HCT116 (cell line): ENCODE data around the gene SLC38A3. TPM values are rescaled to one million over a fixed set of nuclear protein-coding genes. Genes with fewer than 3 reads are reported as not detected.

Experiments
- ATAC-seq: fragments of 200-7000 bp; cut with Tn5 transposase; 2 replicates; pipeline ENCODE4 v1.9.1; 2020; ENCODE audit warnings: mild to moderate bottlenecking, moderate library complexity
- BruUV-seq: library from RNA; stranded (reverse); fragments of 400-500 nt; replicated peaks from 2 replicates; lab custom pipeline; 2021; lab: Mats Ljungman, UMichigan
- CTCF ChIA-PET: fragments of 300-600 bp; sonication (Branson Sonifier 250); formaldehyde crosslinking; loops from one replicate; lab custom pipeline; 2021; ENCODE audit warnings: antibody characterized with exemption; lab: Charles Lee
- POLR2A ChIA-PET: fragments of 300-600, 350-600 bp; sonication (Branson Sonifier 250); formaldehyde crosslinking; loops from one replicate; lab custom pipeline; 2021; ENCODE audit warnings: antibody characterized with exemption; lab: Charles Lee
- RAD21 ChIA-PET, 2 experiments: fragments of 300-600 bp; sonication (Branson Sonifier 250); formaldehyde crosslinking; loops; one replicate each; lab custom pipeline; 2023; ENCODE audit warnings: low total read pairs in 2 of 2; ENCODE audit not compliant: uncharacterized antibody in 2 of 2, unreplicated experiment in 2 of 2, low non-redundant PET in 1 of 2; lab: Charles Lee
- DNase-seq: peaks from one replicate; pipeline ENCODE4 v3.0.0-alpha.2; 2010; ENCODE audit warnings: low read depth, low spot score
- H2AFZ ChIP-seq: fragments of 200-600 bp; shearing (Covaris generic), sonication (generic); 2 replicates; pipeline ENCODE4 v1.6.1; 2017; ENCODE audit warnings: low read depth, mixed run types, mixed read lengths, antibody characterized with exemption, low read length; ENCODE audit not compliant: poor library complexity, severe bottlenecking
- H3K27ac ChIP-seq: 2 replicates; pipeline ENCODE4 v1.5.1; 2012; ENCODE audit warnings: low read depth, low read length
- H3K27me3 ChIP-seq: fragments of 200-600 bp; sonication (generic); 2 replicates; pipeline ENCODE4 v1.6.1; 2016; ENCODE audit warnings: mixed run types, low read length, mixed read lengths; ENCODE audit not compliant: insufficient read depth
- H3K36me3 ChIP-seq, 2 experiments: fragments of 200-500 bp in 1 of 2; fragments of 200-600 bp in 1 of 2; sonication (Bioruptor generic) in 1 of 2; sonication (generic) in 1 of 2; 2 replicates each; pipeline versions ENCODE4 v1.5.1 to v1.6.1; 2014 to 2016; ENCODE audit warnings: low read length in 2 of 2, inconsistent platforms in 1 of 2, mixed read lengths in 1 of 2, mixed run types in 1 of 2; ENCODE audit not compliant: insufficient read depth in 2 of 2, control insufficient read depth in 1 of 2
- H3K4me1 ChIP-seq, 2 experiments: fragments of 200-600 bp in 1 of 2; sonication (generic) in 1 of 2; 2 replicates each; pipeline versions ENCODE4 v1.5.1 to v1.6.1; 2012 to 2017; ENCODE audit warnings: low read length in 2 of 2, inconsistent platforms in 1 of 2, mild to moderate bottlenecking in 1 of 2, mixed read lengths in 1 of 2, mixed run types in 1 of 2, moderate library complexity in 1 of 2; ENCODE audit not compliant: insufficient read depth in 2 of 2, control insufficient read depth in 1 of 2
- H3K4me2 ChIP-seq: fragments of 200-600 bp; sonication (generic); 2 replicates; pipeline ENCODE4 v1.6.1; 2017; ENCODE audit warnings: mixed run types, low read length, mixed read lengths
- H3K4me3 ChIP-seq, 2 experiments: fragments of 200-600 bp in 1 of 2; sonication (generic) in 1 of 2; replicated peaks in 1 of 2; 2 replicates each; pipeline ENCODE4 v1.5.1; 2011 to 2016; ENCODE audit warnings: low read length in 2 of 2, control low read depth in 1 of 2, low read depth in 1 of 2, mild to moderate bottlenecking in 1 of 2, mixed read lengths in 1 of 2, mixed run types in 1 of 2
- H3K79me2 ChIP-seq: fragments of 200-600 bp; sonication (generic); 2 replicates; pipeline ENCODE4 v1.6.1; 2017; ENCODE audit warnings: mild to moderate bottlenecking, mixed run types, low read length, moderate library complexity, mixed read lengths; ENCODE audit not compliant: insufficient read depth
- H3K9ac ChIP-seq: fragments of 200-600 bp; sonication (generic); 2 replicates; pipeline ENCODE4 v1.6.1; 2016; ENCODE audit warnings: low read length, mixed read lengths
- H3K9me2 ChIP-seq: fragments of 200-600 bp; sonication (generic), shearing (Covaris generic); 2 replicates; pipeline ENCODE4 v1.6.1; 2017; ENCODE audit warnings: mixed run types, mild to moderate bottlenecking, moderate library complexity; ENCODE audit not compliant: insufficient read depth
- H3K9me3 ChIP-seq, 2 experiments: fragments of 200-500 bp in 1 of 2; fragments of 200-600 bp in 1 of 2; sonication (Bioruptor generic) in 1 of 2; sonication (generic) in 1 of 2; 2 replicates each; pipeline ENCODE4 v1.6.1; 2014 to 2017; ENCODE audit warnings: low read length in 2 of 2, mixed read lengths in 2 of 2, inconsistent platforms in 1 of 2, low read depth in 1 of 2, mild to moderate bottlenecking in 1 of 2, mixed run types in 1 of 2, moderate library complexity in 1 of 2; ENCODE audit not compliant: control insufficient read depth in 1 of 2, insufficient read depth in 1 of 2
- H4K20me1 ChIP-seq: fragments of 200-600 bp; sonication (generic), shearing (Covaris generic); 2 replicates; pipeline ENCODE4 v1.6.1; 2017; ENCODE audit warnings: mixed run types, mild to moderate bottlenecking, moderate library complexity; ENCODE audit not compliant: insufficient read depth
- CBX3 ChIP-seq: IDR thresholded peaks from 2 replicates; pipeline ENCODE4 v1.6.1; 2012; ENCODE audit warnings: low read depth
- CEBPB ChIP-seq: IDR thresholded peaks from 2 replicates; pipeline ENCODE4 v1.6.1; 2012; ENCODE audit warnings: low read depth
- EGR1 ChIP-seq: IDR thresholded peaks from 2 replicates; pipeline ENCODE4 v1.6.1; 2012; ENCODE audit warnings: low read depth
- ELF1 ChIP-seq: IDR thresholded peaks from 2 replicates; pipeline ENCODE4 v1.6.1; 2012; ENCODE audit warnings: low read depth, borderline replicate concordance
- EZH2phosphoT487 ChIP-seq: fragments of 200-600 bp; IDR thresholded peaks from 2 replicates; pipeline ENCODE4 v1.6.1; 2018; ENCODE audit warnings: antibody characterized with exemption, borderline replicate concordance
- FOSL1 ChIP-seq: IDR thresholded peaks from 2 replicates; pipeline ENCODE4 v1.6.1; 2012; ENCODE audit warnings: low read depth
- JUND ChIP-seq: IDR thresholded peaks from 2 replicates; pipeline ENCODE4 v1.6.1; 2012
- POLR2A ChIP-seq: IDR thresholded peaks from 2 replicates; pipeline ENCODE4 v1.7.0; 2011; ENCODE audit warnings: borderline replicate concordance; ENCODE audit not compliant: insufficient read depth, insufficient read length; ENCODE audit errors: extremely low read depth
- POLR2AphosphoS5 ChIP-seq: IDR thresholded peaks from 2 replicates; pipeline ENCODE4 v1.6.1; 2011; ENCODE audit warnings: mild to moderate bottlenecking, low read depth, low read length, moderate library complexity
- RAD21 ChIP-seq: IDR thresholded peaks from 2 replicates; pipeline ENCODE4 v1.6.1; 2012; ENCODE audit warnings: low read depth, mild to moderate bottlenecking
- SIN3A ChIP-seq: IDR thresholded peaks from 2 replicates; pipeline ENCODE4 v1.6.1; 2012; ENCODE audit warnings: low read depth
- SRF ChIP-seq: IDR thresholded peaks from 2 replicates; pipeline ENCODE4 v1.6.1; 2012; ENCODE audit warnings: low read depth
- TCF7L2 ChIP-seq: IDR thresholded peaks from 2 replicates; pipeline ENCODE4 v1.7.0; 2011; ENCODE audit warnings: borderline replicate concordance, inconsistent platforms; ENCODE audit not compliant: insufficient read depth, insufficient read length; ENCODE audit errors: extremely low read depth
- YY1 ChIP-seq: IDR thresholded peaks from 2 replicates; pipeline ENCODE4 v1.6.1; 2011; ENCODE audit warnings: low read length, low read depth, moderate library complexity, mild to moderate bottlenecking; ENCODE audit not compliant: insufficient replicate concordance; ENCODE audit errors: extremely low read depth
- ZNF274 ChIP-seq: fragments of 200-500 bp; sonication (Bioruptor generic); IDR thresholded peaks from 2 replicates; pipeline ENCODE4 v1.6.1; 2014; ENCODE audit warnings: mild to moderate bottlenecking, low read depth, low read length, inconsistent platforms
- intact Hi-C: fragments of 100-400 bp; cut with micrococcal nuclease; formaldehyde crosslinking; loops from 2 replicates; pipeline ENCODE4 v1.10.0; 2022
- total RNA-seq: library from RNA; stranded (reverse); gene quantifications from one replicate; pipeline ENCODE4 v1.2.1, GENCODE V29; 2021; ENCODE audit not compliant: unreplicated experiment
- TF ChIP-seq, protein P1 (sequence below): IDR thresholded peaks from 2 replicates; pipeline ENCODE4 v1.6.1; 2012
- TF ChIP-seq, protein P2 (sequence below), 3 experiments: fragments of 200-600 bp in 1 of 3; sonication (generic) in 1 of 3; IDR thresholded peaks in 2 of 3; conservative IDR thresholded peaks in 1 of 3; 2 replicates each; pipeline ENCODE4 v1.5.1; 2012 to 2017; ENCODE audit warnings: low read depth in 2 of 3, low read length in 2 of 3, antibody characterized with exemption in 1 of 3, borderline replicate concordance in 1 of 3, control low read depth in 1 of 3, mild to moderate bottlenecking in 1 of 3, mixed read lengths in 1 of 3, mixed run types in 1 of 3, moderate library complexity in 1 of 3; ENCODE audit not compliant: insufficient read depth in 1 of 3
- TF ChIP-seq, protein P3 (sequence below): IDR thresholded peaks from 2 replicates; pipeline ENCODE4 v1.6.1; 2012; ENCODE audit warnings: low read depth
- TF ChIP-seq, protein P4 (sequence below): IDR thresholded peaks from 2 replicates; pipeline ENCODE4 v1.6.1; 2011; ENCODE audit warnings: mild to moderate bottlenecking, low read length, moderate library complexity; ENCODE audit not compliant: insufficient replicate concordance; ENCODE audit errors: extremely low read depth

SLC38A3 gene
- total RNA-seq, 1 experiment from 2014 or later = 3.1 TPM

DNA sequence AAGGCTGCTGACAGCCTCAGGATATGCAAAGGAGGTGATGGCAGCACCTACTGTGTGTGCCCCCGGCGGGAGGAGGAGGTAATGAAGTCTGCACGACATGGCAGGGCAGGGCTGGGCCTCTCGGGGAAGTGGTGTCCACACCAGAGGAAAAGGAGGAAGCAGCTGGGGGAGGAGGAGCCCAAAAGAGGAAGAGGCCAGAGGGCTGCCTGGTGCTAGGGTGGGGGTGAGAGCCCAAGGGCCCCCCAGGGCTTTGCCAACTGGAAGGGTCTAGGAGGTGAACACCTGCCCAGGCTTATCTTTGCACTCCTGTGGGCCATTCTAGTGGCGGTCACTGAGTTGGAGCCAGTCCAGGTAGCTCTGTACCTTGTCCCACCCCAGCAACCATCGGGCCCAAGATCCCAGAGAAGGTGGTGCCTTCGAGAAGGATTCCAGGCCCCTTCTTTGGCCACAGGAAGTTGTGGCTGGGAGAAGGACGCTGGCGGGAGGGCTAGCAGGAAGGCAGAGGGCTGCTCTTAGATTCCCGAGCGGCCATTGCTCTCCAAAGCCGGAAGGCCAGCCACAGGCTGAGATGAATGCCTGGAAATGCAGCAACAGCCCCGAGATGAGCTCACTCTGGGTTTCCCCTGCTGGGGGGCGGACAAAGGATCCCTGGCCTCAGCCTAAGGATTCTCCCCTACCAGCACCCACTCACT is 37.9 kb downstream of the SLC38A3 start:
- no peak overlapping the region for H3K4me3 ChIP-seq
- no TSS peak for BruUV-seq
- peaks cover 39 to 58% of the 10 kb centered on the region in 2 experiments for H3K4me1 ChIP-seq
- peaks cover 95% of the 10 kb centered on the region for H3K79me2 ChIP-seq
- TF ChIP-seq SRF = no peak
- TF ChIP-seq FOSL1 = no peak
- no peak for TF ChIP-seq SIN3A
- TF ChIP-seq, protein P1, sequence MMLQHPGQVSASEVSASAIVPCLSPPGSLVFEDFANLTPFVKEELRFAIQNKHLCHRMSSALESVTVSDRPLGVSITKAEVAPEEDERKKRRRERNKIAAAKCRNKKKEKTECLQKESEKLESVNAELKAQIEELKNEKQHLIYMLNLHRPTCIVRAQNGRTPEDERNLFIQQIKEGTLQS = no peak
- TF ChIP-seq, protein P2, sequence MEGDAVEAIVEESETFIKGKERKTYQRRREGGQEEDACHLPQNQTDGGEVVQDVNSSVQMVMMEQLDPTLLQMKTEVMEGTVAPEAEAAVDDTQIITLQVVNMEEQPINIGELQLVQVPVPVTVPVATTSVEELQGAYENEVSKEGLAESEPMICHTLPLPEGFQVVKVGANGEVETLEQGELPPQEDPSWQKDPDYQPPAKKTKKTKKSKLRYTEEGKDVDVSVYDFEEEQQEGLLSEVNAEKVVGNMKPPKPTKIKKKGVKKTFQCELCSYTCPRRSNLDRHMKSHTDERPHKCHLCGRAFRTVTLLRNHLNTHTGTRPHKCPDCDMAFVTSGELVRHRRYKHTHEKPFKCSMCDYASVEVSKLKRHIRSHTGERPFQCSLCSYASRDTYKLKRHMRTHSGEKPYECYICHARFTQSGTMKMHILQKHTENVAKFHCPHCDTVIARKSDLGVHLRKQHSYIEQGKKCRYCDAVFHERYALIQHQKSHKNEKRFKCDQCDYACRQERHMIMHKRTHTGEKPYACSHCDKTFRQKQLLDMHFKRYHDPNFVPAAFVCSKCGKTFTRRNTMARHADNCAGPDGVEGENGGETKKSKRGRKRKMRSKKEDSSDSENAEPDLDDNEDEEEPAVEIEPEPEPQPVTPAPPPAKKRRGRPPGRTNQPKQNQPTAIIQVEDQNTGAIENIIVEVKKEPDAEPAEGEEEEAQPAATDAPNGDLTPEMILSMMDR (IDR thresholded peaks at IDR 0.05 in 2 of 3, conservative IDR thresholded peaks at IDR 0.05 in 1 of 3; ENCODE audit: borderline replicate concordance in 1 of 3, insufficient read depth in 1 of 3, low read depth in 2 of 3, low read length in 2 of 3) = no peak
- TF ChIP-seq CEBPB = no peak
- no peak for TF ChIP-seq CBX3
- no peak for TF ChIP-seq ZNF274
- TF ChIP-seq, protein P3, sequence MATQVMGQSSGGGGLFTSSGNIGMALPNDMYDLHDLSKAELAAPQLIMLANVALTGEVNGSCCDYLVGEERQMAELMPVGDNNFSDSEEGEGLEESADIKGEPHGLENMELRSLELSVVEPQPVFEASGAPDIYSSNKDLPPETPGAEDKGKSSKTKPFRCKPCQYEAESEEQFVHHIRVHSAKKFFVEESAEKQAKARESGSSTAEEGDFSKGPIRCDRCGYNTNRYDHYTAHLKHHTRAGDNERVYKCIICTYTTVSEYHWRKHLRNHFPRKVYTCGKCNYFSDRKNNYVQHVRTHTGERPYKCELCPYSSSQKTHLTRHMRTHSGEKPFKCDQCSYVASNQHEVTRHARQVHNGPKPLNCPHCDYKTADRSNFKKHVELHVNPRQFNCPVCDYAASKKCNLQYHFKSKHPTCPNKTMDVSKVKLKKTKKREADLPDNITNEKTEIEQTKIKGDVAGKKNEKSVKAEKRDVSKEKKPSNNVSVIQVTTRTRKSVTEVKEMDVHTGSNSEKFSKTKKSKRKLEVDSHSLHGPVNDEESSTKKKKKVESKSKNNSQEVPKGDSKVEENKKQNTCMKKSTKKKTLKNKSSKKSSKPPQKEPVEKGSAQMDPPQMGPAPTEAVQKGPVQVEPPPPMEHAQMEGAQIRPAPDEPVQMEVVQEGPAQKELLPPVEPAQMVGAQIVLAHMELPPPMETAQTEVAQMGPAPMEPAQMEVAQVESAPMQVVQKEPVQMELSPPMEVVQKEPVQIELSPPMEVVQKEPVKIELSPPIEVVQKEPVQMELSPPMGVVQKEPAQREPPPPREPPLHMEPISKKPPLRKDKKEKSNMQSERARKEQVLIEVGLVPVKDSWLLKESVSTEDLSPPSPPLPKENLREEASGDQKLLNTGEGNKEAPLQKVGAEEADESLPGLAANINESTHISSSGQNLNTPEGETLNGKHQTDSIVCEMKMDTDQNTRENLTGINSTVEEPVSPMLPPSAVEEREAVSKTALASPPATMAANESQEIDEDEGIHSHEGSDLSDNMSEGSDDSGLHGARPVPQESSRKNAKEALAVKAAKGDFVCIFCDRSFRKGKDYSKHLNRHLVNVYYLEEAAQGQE = no peak
- TF ChIP-seq YY1 = no peak
- TF ChIP-seq JUND = no peak
- TF ChIP-seq EGR1 = no peak
- TF ChIP-seq, protein P4, sequence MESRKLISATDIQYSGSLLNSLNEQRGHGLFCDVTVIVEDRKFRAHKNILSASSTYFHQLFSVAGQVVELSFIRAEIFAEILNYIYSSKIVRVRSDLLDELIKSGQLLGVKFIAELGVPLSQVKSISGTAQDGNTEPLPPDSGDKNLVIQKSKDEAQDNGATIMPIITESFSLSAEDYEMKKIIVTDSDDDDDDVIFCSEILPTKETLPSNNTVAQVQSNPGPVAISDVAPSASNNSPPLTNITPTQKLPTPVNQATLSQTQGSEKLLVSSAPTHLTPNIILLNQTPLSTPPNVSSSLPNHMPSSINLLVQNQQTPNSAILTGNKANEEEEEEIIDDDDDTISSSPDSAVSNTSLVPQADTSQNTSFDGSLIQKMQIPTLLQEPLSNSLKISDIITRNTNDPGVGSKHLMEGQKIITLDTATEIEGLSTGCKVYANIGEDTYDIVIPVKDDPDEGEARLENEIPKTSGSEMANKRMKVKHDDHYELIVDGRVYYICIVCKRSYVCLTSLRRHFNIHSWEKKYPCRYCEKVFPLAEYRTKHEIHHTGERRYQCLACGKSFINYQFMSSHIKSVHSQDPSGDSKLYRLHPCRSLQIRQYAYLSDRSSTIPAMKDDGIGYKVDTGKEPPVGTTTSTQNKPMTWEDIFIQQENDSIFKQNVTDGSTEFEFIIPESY = no peak
- TF ChIP-seq POLR2AphosphoS5 = no peak
- no peak for TF ChIP-seq TCF7L2
- no peak for TF ChIP-seq EZH2phosphoT487
- TF ChIP-seq ELF1 = no peak
- no peak for TF ChIP-seq RAD21
- TF ChIP-seq POLR2A = no peak
- ChIA-PET POLR2A (interaction anchor here (0.6 to 0.9 kb wide), 3 partner anchors 8 to 22 kb away, joined by 3 to 4 read pairs (median 3); no protein-coding TSS in a partner anchor), CTCF (interaction anchor here (0.8 to 1.4 kb wide), 3 partner anchors 16 to 48 kb away, joined by 3 to 8 read pairs (median 3); no protein-coding TSS in a partner anchor), RAD21 (no interaction called here)
- H3K27ac ChIP-seq = peak overlapping the region; percentile 19; the same call in 1 of the 2 replicates
- no peak overlapping the region for H3K9ac ChIP-seq
- ATAC-seq = no peak
- H3K9me2 ChIP-seq = no peaks in the 10 kb centered on the region
- H2AFZ ChIP-seq = no peak overlapping the region
- no peak overlapping the region for H3K4me2 ChIP-seq
- H4K20me1 ChIP-seq = 0 out of 2 replicates have a peak, but pooled peaks cover 4% of the 10 kb centered on the region
- H3K27me3 ChIP-seq = no peaks in the 10 kb centered on the region
- no peaks in the 10 kb centered on the region for H3K9me3 ChIP-seq
- intact Hi-C loops = no loop called here
- peaks cover 0 to 5% of the 10 kb centered on the region in 2 experiments; a peak in 1 of 4 replicates for H3K36me3 ChIP-seq
- no peak for DNase-seq
